GM12891 (cell line): ENCODE data around the gene SSR2.

ENCODE experiments used
- DNase-seq: peaks from one replicate; pipeline ENCODE4 v3.0.0; 2011; ENCODE audit warnings: low spot score; ENCODE audit not compliant: insufficient read length
- FAIRE-seq: peaks from 2 replicates; lab custom pipeline; 2011; peaks lifted over from hg19 to GRCh38; lab: Jason Lieb, UNC
- PAX5 ChIP-seq: IDR thresholded peaks from 2 replicates; pipeline ENCODE4 v1.6.1; 2011; ENCODE audit warnings: low read length, moderate library complexity, mild to moderate bottlenecking; ENCODE audit not compliant: insufficient read depth, severe bottlenecking
- POLR2A ChIP-seq: IDR thresholded peaks from 2 replicates; pipeline ENCODE4 v1.6.1; 2011; ENCODE audit warnings: low read depth, low read length, control low read depth
- POLR2AphosphoS5 ChIP-seq: IDR thresholded peaks from 2 replicates; pipeline ENCODE4 v1.6.1; 2011; ENCODE audit warnings: low read depth, low read length, control low read depth
- POU2F2 ChIP-seq: IDR thresholded peaks from 2 replicates; pipeline ENCODE4 v1.6.1; 2011; ENCODE audit warnings: low read depth, mild to moderate bottlenecking, control low read depth, low read length, moderate library complexity
- SPI1 ChIP-seq: IDR thresholded peaks from 2 replicates; pipeline ENCODE4 v1.6.1; 2011; ENCODE audit warnings: low read depth, low read length, control low read depth
- TAF1 ChIP-seq: IDR thresholded peaks from 2 replicates; pipeline ENCODE4 v1.6.1; 2011; ENCODE audit warnings: low read depth, low read length, control low read depth

The SSR2 gene

DNA sequence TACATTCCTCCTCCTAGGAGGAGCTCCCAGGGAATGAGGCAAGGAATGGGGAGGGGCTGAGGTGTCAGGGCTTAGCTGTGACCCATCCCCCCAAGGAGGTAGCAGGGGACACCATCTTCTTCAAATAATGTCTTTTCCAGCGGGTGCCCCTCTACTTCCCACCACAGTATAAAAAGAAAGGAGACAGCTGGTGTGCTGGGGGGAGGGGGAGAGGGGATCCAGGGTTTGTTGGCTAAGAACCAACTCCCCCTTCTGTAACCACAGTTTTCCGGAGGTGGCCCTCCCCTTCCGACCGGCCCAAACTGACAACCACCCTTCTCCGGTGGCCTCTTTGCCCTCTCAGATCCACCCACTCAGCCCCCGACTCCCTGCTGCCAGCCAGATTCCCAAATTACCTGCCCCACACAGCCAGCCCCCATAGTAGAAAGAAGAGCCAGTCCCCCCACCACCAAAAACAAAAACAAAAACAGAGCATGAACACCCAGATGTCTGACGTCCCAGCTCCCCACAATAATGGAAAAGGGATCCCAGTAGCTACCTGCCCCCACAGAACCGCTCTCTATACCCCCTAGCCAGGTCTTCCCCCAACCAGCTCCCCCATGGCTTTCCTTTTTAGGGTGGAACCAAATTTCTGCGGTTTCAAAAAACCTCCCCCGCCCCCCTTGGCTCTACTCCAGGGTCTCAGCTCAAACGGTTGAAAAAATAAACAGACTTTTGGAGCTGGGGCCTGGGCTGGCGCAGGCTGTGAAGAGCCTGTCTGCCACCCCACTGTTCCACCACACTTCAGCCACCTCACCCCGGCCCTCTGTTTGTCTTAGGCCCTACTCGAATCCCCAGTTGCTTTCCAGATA is 44.5 kb downstream of the SSR2 start:
- FAIRE-seq, result no peak
- DNase-seq, result no peak
- no peak for TF ChIP-seq TAF1
- no peak for TF ChIP-seq SPI1
- no peak for TF ChIP-seq POU2F2
- no peak for TF ChIP-seq PAX5
- TF ChIP-seq POLR2AphosphoS5, result no peak
- no peak for TF ChIP-seq POLR2A

DNA sequence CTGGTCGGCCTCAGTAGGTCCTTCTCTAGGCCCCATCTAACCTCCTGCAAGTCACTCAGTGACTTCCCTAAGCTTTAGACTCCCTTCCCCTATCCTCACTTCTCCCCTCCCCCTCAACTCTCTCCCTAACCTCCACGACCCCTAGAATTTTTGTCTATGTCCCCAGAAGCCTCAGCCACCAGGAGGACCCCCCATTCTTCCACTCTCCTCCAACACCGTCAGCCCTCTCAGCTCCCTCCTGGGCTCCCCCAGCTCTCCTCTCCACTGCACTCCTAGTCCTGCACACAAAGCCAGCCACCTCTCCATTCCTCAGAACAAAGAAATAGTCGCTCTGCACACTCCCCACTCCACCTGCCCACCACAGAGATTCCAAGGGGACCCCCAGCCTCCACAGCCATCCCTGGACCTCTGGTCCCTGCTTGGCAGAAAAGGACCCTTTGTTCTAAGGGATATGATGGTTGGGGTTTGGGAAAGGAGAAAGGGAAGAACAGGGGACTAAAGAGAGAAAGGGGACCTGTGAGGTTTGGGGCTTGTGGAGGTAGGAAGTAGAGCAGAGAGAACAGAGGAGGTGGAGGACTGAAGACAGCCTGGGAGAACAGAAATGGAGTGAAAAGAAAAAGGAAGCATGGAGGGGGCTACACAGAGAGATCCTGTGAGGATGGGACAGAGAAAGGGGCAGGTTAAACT is 45.2 kb downstream of the SSR2 start:
- no peak for FAIRE-seq
- TF ChIP-seq POU2F2 (no peak), POLR2A (no peak), POLR2AphosphoS5 (no peak), TAF1 (no peak), SPI1 (no peak), PAX5 (no peak)

DNA sequence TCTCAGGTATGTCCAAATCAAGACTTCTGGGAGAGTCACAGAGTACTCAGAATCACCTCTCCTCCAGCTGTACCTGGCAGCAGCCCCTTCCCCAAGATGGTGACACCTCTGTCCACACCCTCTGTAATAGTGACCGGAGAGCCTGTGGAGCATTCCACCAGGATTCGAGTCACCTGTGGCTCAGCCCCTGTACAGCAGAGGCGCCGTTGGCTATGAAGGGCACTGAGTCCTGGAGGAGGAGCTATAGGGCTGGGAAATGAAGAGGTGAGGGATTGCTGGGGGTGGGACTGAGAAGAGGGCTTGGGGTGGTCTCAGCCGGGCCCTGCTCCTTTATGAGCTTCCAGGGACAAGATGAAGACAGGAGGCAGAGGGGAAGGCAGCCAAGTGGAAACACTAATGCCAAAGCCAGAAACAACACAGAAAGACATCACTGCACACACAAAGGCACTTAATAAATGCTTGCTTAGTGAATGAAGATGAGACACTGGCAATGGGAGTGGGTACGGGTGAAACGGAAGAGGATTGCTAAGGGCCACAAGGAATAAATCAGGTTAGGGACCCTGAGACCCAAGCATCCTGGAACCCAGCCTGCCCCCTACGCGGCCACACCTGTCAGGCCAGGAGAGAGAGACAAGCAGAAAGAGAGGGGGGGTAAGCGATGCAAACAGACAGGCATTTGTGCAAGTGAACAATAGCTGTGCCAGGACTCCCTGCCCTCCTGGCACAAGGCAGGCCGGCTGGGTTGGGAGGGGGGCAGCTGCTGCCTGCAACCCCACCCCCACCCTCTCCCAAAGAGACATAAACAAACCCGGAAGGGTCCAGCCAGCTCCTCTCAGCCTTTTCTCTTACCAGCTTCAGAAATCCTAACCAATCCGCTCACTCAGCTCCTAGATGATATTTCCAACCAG is 46.3 kb downstream of the SSR2 start:
- DNase-seq, result no peak
- no peak for FAIRE-seq
- TF ChIP-seq POU2F2 (no peak), POLR2A (no peak), PAX5 (no peak)

More for the DNA sequence above, 45.2 kb downstream of the SSR2 start:
- DNase-seq, result no peak

DNA sequence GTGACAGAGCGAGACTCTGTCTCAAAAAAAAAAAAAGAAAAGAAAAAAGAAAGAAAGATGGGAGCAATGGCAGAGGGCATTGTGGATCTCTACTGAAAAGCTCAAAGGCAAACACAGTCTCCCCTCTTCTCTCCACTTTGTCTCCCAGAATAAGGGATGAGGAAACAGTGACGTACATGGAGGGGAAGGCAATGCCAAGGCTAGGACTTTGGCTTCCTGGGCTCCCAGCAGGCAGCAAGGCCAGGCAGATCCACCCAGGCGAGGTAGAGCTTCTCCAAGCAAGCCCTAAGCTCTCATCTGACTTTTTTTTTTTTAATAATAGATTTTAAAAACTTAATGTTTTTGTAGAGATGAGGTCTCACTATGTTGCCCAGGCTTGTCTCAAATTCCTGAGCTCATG is 47.0 kb downstream of the SSR2 start:
- FAIRE-seq (no peak), DNase-seq (no peak)
- TF ChIP-seq POU2F2 (no peak), POLR2AphosphoS5 (no peak)

DNA sequence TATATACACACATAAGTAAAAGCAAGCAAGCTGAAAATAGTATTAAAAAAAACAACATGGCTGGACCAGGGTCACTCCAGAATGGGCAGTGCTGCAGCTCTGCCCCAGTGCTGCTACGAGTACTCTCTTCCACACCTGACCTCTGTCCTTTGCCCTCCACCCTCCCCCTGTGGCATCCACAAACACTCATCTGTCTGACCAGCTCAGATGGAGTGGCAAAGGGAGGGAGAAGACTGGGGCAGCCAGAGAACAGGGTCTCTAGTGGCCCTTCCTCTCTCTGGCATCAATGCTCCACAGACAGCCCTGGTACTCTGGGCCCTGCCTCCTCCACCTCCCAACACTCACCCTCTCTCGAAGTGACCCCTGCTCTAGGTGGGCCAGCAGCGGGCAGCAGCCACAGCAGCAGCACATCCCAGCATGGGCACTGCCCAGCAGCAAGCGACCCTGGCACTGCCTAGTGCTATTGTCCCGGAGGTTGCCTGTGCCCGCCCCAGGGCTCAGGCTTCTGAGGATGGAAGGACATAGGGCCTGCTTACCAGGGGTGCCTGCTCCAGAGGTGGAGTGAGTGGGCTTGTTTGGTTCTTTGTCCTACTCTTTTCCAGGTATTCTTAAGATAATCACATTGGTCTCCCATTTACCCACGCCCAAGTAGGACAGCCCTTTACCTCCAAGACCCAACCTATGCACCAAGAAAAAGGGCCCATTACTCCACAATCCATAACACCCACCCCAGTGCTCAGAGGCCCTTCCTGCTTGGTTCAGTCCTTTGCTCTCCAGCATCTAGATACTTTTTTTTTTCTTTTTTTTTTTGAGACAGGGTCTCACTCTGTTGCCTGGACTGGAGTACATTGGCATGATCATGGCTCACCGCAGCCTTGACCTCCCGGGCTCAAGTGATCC is 48.6 kb downstream of the SSR2 start:
- DNase-seq (no peak), FAIRE-seq (no peak)
- 0 out of 2 replicates have a peak, but pooled peaks have one; percentile 7 for TF ChIP-seq POU2F2
- no peak for TF ChIP-seq POLR2AphosphoS5

DNA sequence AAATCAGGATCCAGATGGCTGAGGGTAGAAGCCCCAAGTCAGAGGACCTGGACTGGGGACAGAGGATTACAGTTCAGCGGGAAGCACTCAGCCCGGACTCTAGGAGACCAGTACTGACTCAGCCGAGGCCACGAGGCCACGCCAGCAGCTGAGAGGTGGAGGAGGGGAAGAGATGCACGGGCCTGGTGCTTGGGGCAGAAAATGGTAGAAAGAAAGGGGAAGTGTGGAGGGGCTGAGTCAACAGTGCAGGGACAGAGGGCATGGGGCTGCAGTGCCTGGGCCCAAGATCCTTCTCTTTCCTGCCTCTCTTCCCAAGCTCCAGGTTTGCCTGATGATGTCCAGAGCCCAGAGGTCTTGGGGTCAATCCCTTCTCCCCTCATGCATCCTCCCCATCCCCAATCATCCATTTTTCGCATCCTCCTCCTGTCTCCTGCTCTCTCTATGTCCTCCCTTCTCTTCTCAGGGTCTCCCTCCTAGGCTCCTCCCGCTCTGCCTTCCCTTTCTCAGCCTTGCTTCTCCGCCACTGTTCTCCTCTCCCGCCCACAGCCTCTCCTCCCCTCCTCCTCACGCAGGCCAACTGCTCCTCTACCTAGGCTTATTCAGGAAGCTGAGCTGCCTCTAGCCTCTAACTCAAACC is 50.1 kb downstream of the SSR2 start:
- peak; percentile 66 for FAIRE-seq
- peak; percentile 76 for DNase-seq

DNA sequence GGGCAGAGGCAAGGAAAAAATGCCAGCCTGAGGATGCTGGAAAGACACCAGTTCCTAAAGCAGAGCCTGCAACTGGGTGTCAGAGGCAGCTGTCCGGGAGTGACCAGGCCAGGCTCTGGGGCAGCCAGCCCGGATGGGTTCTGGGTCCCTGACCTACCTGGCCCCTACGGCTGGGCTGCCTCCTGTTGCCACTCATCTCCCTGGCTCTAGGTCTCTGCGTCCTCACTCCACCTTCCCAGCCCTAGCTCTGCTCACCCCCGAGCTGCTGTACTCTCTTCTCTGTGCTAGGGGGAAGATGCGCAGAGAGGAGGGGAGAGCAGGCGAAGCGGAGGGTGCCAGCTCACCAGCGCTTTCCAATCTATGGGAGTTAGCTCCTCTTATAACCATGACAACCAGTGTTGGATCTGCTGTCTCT is 51.4 kb downstream of the SSR2 start:
- DNase-seq, result no peak
- TF ChIP-seq SPI1 (no peak), POU2F2 (no peak), POLR2A (no peak), POLR2AphosphoS5 (no peak), TAF1 (no peak), PAX5 (no peak)
- FAIRE-seq, result no peak

More for the DNA sequence above, 50.1 kb downstream of the SSR2 start:
- TF ChIP-seq POLR2AphosphoS5 (peak; percentile 39; the same call in 1 of the 2 replicates), SPI1 (peak; percentile 98), TAF1 (no peak), POU2F2 (no peak), POLR2A (0 out of 2 replicates have a peak, but pooled peaks have one; percentile 29), PAX5 (no peak)

DNA sequence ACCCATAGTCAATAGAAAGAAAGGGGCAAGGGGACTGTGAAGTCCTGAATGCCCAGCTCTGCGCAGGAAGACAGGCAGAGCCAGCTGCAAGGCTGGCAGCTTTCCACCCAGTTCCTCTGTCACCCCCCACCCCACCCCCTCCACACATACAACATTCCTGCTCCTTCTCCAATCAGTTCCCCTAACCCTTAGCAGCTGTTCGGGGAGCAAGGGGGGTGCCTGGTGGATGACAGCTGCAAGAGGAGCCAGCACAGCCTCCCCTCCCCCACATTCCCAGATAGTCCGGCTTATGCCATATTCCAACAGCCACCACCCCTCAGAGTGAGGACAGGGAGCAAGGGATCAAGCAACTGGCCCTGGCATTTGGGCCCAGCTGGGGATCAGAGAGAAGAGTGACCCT is 52.1 kb downstream of the SSR2 start:
- TF ChIP-seq POU2F2 (no peak), TAF1 (no peak), PAX5 (no peak), SPI1 (no peak), POLR2A (no peak), POLR2AphosphoS5 (no peak)
- FAIRE-seq, result no peak

More for the DNA sequence above, 52.1 kb downstream of the SSR2 start:
- no peak for DNase-seq
